PC-3 (cell line): ENCODE measurements around the gene WHRN. TPM values are rescaled to one million over a fixed set of nuclear protein-coding genes. Genes with fewer than 3 reads are reported as not detected.

ENCODE experiments used
- ATAC-seq: fragments of 200-7000 bp; cut with Tn5 transposase; 2 replicates; pipeline ENCODE4 v1.9.1; 2020; ENCODE audit warnings: mild to moderate bottlenecking, moderate library complexity
- BruUV-seq: library from RNA; stranded (reverse); fragments of 400-500 nt; replicated peaks from 2 replicates; lab custom pipeline; 2021; lab: Mats Ljungman, UMichigan
- CTCF ChIA-PET: fragments of 300-600 bp; sonication (Branson Sonifier 250); formaldehyde crosslinking; loops from one replicate; lab custom pipeline; 2022; ENCODE audit warnings: antibody characterized with exemption; lab: Charles Lee
- POLR2A ChIA-PET: fragments of 300-600 bp; sonication (Branson Sonifier 250); formaldehyde crosslinking; loops from one replicate; lab custom pipeline; 2022; ENCODE audit warnings: antibody characterized with exemption; ENCODE audit not compliant: unreplicated experiment; lab: Charles Lee
- DNase-seq: peaks from one replicate; pipeline ENCODE4 v3.0.0-alpha.2; 2015
- H2AFZ ChIP-seq: fragments of 300-600 bp; sonication (generic); 2 replicates; pipeline ENCODE4 v1.6.0; 2016; ENCODE audit warnings: antibody characterized with exemption, low read length
- H3F3A ChIP-seq: fragments of 300-600 bp; sonication (generic); one replicate; pipeline ENCODE4 v1.6.0; 2017; ENCODE audit warnings: antibody characterized with exemption, low read length, control low read depth, mild to moderate bottlenecking; ENCODE audit not compliant: unreplicated experiment
- H3K27ac ChIP-seq: fragments of 300-600 bp; sonication (generic); 2 replicates; pipeline ENCODE4 v1.5.1; 2016; ENCODE audit warnings: mild to moderate bottlenecking, low read length
- H3K27me3 ChIP-seq: fragments of 300-600 bp; sonication (generic); 2 replicates; pipeline ENCODE4 v1.6.1; 2016; ENCODE audit warnings: low read length, mixed read lengths
- H3K36me3 ChIP-seq: fragments of 300-600 bp; sonication (generic); 2 replicates; pipeline ENCODE4 v1.6.1; 2016; ENCODE audit warnings: low read depth, mixed run types, low read length, mixed read lengths
- H3K4me1 ChIP-seq: fragments of 300-600 bp; sonication (generic); 2 replicates; pipeline ENCODE4 v1.5.1; 2016; ENCODE audit warnings: low read length; ENCODE audit not compliant: insufficient read depth
- H3K4me2 ChIP-seq: fragments of 300-600 bp; sonication (generic); 2 replicates; pipeline ENCODE4 v1.6.0; 2016; ENCODE audit warnings: low read length
- H3K4me3 ChIP-seq: fragments of 300-600 bp; sonication (generic); 2 replicates; pipeline ENCODE4 v1.5.1; 2016; ENCODE audit warnings: mild to moderate bottlenecking, low read length, mixed read lengths
- H3K79me2 ChIP-seq: fragments of 300-600 bp; sonication (generic); 2 replicates; pipeline ENCODE4 v1.6.1; 2017; ENCODE audit warnings: low read length, mixed read lengths
- H3K9ac ChIP-seq: fragments of 300-600 bp; sonication (generic); 2 replicates; pipeline ENCODE4 v1.6.0; 2016; ENCODE audit warnings: mild to moderate bottlenecking, low read length
- H3K9me2 ChIP-seq: fragments of 300-600 bp; sonication (generic); replicated peaks from 2 replicates; pipeline ENCODE4 v1.6.1; 2016; ENCODE audit warnings: mixed run types, low read length, mixed read lengths
- H3K9me3 ChIP-seq: fragments of 300-600 bp; sonication (generic); 2 replicates; pipeline ENCODE4 v1.6.1; 2016; ENCODE audit warnings: low read length, mixed read lengths
- H4K20me1 ChIP-seq: fragments of 300-600 bp; sonication (generic); 2 replicates; pipeline ENCODE4 v1.6.1; 2016; ENCODE audit warnings: low read length, mixed read lengths
- CTCF ChIP-seq: fragments of 300-600 bp; sonication (generic); conservative IDR thresholded peaks from 2 replicates; pipeline ENCODE4 v1.5.1; 2017; ENCODE audit warnings: antibody characterized with exemption, low read depth, mild to moderate bottlenecking, low read length
- EZH2 ChIP-seq: fragments of 300-600 bp; sonication (generic); IDR thresholded peaks from one replicate; pipeline ENCODE4 v1.6.1; 2017; ENCODE audit warnings: antibody characterized with exemption, mild to moderate bottlenecking, low read length; ENCODE audit not compliant: unreplicated experiment
- EZH2phosphoT487 ChIP-seq: fragments of 300-600 bp; sonication (generic); IDR thresholded peaks from 2 replicates; pipeline ENCODE4 v1.6.1; 2018; ENCODE audit warnings: mild to moderate bottlenecking, antibody characterized with exemption, low read length, borderline replicate concordance
- intact Hi-C: fragments of 100-400 bp; cut with micrococcal nuclease; formaldehyde crosslinking; loops from 2 replicates; pipeline ENCODE4 v1.9.0; 2023
- total RNA-seq: library from RNA; depleted of rRNA; stranded (reverse); fragments of >200 nt; gene quantifications from 2 replicates; pipeline ENCODE4 v1.2.3, GENCODE V29; 2014

The WHRN gene
- total RNA-seq, 1 experiment from 2014 or later = 10.5 TPM

GRCh38 chr9:114386886-114387679 lies 118.2 kb downstream of the WHRN start:
- Histone ChIP-seq H3K27me3 (no peaks in the 10 kb centered on the region), H3K4me2 (no peak overlapping the region), H3K36me3 (no peaks in the 10 kb centered on the region), H3K4me3 (no peak overlapping the region), H2AFZ (no peak overlapping the region), H4K20me1 (no peaks in the 10 kb centered on the region), H3K9me2 (no peaks in the 10 kb centered on the region), H3K79me2 (no peaks in the 10 kb centered on the region), H3K27ac (no peak overlapping the region), H3K4me1 (peaks cover 19% of the 10 kb centered on the region), H3F3A (no peaks in the 10 kb centered on the region), H3K9ac (no peak overlapping the region), H3K9me3 (no peaks in the 10 kb centered on the region)
- ChIA-PET CTCF (no interaction called here), POLR2A (no interaction called here)
- BruUV-seq = no TSS peak
- DNase-seq (no peak), ATAC-seq (no peak)
- intact Hi-C loops = no loop called here
- TF ChIP-seq EZH2 = no peak
- no peak for TF ChIP-seq CTCF
- TF ChIP-seq EZH2phosphoT487 = no peak

DNA sequence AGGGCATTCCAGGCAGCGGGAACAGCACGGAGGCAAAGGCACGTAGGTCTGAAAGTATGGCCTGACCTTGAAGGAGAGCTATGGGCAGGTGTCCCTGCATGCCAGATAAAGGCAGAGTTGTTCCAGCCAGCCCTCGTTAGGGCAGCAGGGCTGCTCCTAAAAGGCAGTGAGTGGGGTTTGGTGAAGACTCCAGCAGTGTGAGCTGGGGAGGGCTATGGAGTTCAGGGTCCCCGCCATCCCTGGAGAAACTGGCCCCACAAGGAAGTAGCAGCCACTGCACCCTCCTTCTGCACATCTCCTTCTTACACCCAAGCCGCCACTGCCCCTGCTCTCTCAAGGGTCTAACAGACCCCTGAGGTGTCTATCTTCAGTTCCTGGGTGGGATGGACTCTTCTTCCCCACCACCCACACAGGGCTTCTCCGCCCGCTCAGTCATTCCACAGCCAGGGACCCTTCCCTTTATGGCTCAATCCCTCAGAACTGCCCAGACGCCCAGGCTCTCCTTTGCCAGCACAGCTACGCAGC lies 118.8 kb downstream of the WHRN start:
- BruUV-seq = no TSS peak
- Histone ChIP-seq H3K4me2 (no peak overlapping the region), H3K27me3 (no peaks in the 10 kb centered on the region), H4K20me1 (no peaks in the 10 kb centered on the region), H3F3A (no peaks in the 10 kb centered on the region), H3K79me2 (no peaks in the 10 kb centered on the region), H3K9me2 (no peaks in the 10 kb centered on the region), H3K27ac (peak overlapping the region; percentile 91; the same call in 1 of the 2 replicates), H3K36me3 (no peaks in the 10 kb centered on the region), H2AFZ (no peak overlapping the region), H3K9ac (peak overlapping the region; percentile 8; the same call in 1 of the 2 replicates), H3K4me1 (peaks cover 19% of the 10 kb centered on the region), H3K4me3 (no peak overlapping the region), H3K9me3 (no peaks in the 10 kb centered on the region)
- ChIA-PET POLR2A (no interaction called here), CTCF (interaction anchor here (1.5 kb wide), 1 partner anchor 81 kb away, joined by 3 read pairs; no protein-coding TSS in a partner anchor)
- intact Hi-C loops = no loop called here
- no peak for TF ChIP-seq EZH2
- TF ChIP-seq EZH2phosphoT487 = no peak
- TF ChIP-seq CTCF = no peak
- ATAC-seq = no peak
- no peak for DNase-seq
